Measurements from ENCODE around the gene OR2V2.
"Not testable (repeated sequence)": the region's sequence is repeated elsewhere in the genome, so short reads cannot be mapped to it uniquely, and the experiment has no call there.

The OR2V2 gene

DNA sequence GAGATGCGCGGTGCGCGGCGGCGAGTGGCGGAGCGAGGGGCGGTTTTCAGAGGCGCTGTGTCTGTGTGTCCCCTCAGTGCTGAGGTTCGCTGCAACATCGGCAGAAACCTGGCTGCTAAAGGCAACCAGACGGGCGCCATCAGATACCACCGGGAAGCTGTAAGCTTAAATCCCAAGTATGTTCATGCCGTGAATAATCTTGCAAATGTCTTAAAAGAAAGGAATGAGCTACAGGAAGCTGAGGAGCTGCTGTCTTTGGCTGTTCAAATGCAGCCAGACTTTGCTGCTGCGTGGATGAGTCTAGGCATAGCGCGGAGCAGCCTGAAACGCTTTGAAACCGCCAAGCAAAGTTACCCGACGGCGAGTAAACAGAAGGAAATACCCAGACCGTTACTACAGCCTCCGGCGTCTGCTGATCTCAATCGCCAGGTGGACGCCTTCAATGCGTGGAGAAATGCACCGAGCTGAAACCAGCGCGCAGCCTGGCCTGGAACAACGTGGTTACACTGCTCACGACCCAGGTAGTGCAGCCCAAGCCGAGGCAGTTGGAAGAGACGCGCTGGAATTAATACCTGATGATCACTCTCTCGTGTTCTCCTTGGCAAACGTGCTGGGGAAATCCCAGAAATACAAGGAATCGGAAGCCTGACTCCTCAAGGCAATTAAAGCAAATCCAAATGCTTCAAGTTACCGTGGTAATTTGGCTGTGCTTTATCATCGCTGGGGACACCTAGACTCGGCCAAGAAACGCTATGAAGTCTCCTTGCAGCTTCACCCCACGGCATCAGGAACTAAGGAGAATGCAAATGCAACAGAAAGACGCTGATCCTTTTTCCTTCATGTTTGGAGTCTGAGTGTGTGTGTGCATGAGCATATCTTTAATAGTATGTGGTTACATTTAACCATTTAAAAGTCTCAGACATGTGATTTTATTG is 32.3 kb upstream of the OR2V2 start:
- DNase-seq = no peak

DNA sequence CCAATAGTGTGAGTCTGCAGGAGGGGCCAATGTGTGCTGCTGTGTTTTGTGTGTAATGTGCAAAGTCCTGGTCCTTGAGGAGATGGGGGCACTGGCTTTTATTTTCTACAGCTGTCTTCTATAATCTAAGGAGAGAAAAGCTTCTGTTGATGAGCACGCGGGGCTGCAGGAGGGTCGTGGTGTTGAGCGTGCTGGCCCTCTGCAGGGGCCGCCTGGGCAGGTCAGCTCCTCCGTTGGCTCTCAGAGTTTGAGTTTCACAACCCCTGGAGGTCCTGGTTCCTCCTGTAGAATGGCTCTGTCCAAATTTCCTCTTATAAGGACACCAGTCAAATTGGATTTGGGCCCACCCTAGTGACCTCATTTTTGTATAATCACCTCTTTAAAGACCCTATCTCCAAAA is 29.0 kb upstream of the OR2V2 start:
- no peak for DNase-seq

DNA sequence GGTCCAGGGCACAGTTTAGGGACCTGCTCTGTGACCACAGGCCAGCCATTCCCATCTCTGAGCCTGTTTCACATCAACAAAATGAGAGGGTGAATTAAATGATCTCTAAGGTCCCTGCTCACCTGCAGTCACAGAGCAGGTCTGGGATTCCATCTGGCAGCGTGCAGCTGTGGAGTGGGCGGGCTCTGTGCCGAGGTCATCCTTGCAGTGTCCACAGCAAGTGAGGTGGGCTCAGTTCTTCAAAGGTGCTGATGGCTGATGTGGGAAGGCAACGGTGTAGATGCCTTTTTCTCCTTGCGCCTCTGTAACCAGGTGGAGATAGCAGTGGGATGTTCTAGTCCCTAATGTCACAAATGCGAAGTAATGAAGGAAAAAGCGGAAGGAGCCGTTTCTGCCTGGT is 28.3 kb upstream of the OR2V2 start:
- DNase-seq = no peak

DNA sequence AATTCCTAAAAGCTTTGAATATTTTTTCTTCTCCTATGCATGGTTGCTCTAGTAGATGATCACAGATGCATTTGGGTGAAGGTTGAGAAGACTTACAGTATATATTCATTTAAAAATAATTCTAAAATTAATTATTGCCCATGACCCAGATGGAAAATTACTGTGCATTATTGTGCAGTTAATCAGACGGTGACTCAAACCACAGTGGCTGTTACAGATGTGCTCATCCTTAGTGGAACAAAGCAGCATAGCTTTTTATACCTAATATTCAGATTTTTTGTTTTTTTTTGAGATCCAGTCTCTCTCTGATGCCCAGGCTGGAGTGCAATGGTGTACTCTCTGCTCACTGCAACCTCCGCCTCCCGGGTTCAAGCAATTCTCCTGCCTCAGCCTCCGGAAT is 27.1 kb upstream of the OR2V2 start:
- no peak for DNase-seq

DNA sequence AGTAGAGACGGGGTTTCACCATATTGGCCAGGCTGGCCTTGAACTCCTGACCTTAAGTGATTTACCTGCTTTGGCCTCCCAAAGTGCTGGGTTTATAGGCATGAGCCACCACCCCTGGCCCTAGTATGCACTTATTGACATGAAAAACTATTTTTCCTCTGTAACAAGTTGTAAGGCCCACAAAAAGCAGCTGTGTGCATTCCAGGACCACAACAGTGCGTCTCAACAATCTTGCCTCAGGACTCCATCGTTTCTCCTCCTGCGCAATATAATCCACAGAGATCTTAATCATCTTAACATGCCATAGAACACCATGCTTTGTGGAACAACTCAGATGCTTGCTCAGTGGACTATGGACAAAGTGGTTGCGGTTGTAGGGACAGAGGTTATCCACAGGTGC is 26.6 kb upstream of the OR2V2 start:
- DNase-seq = no peak

DNA sequence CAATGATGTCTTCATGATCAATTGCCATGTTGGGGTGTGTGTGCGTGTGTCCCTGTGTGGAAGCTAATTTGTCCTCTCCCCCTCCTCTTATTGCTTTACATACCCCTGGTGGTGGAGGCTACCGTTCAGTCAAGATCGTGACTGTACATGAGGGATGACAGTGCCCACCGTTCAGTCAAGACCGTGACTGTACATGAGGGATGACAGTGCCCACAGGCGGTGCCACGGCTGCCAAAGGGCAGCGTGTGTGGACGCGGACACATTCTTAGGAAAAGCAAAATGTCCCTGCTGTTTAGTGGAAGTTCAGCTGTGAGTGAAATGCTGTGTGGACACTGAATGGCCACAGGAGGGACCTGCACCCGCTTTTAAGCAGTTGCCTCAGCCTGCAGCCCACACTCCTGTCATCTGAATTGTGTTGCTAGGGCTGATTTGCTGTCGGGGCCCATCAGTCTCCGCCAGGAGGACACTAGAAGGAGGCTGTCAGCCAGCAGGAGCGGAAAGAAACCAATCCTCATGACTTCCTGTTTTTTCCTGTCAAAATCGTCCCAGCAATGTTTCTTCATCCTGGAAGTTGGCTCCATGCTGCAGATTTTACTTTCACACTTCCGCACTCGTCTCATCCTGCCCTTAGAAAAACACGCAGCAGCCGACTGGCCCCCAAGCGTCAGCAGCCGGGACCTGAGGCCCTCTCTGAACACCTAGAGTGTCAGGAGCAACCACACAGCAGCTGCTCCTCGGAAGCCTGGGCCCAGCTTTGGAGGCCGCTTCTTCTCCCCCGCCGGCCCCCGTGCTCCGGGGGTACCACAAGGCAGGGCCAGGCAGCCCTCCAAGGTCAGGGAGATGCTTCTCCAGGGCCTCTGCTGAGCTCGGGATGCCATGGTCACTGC is 25.5 kb upstream of the OR2V2 start:
- DNase-seq = no peak

DNA sequence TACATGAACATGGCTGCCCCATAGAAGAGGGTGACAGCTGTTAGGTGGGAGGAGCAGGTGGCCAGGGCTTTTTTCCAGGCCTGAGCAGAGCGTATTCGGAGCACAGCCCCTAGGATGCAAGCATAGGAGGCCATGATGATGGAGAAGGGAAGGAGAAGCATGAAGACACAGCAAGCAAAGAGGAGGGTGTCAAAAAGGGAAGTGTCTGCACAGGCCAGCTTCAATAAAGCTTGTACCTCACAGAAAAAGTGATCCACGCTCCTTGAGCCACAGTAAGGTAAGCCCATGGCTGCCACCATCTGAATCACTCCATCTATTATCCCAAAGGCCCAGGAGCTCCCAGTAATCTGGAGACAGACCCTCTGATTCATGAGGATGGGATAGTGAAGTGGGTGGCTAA is 22.9 kb upstream of the OR2V2 start:
- DNase-seq = no peak

DNA sequence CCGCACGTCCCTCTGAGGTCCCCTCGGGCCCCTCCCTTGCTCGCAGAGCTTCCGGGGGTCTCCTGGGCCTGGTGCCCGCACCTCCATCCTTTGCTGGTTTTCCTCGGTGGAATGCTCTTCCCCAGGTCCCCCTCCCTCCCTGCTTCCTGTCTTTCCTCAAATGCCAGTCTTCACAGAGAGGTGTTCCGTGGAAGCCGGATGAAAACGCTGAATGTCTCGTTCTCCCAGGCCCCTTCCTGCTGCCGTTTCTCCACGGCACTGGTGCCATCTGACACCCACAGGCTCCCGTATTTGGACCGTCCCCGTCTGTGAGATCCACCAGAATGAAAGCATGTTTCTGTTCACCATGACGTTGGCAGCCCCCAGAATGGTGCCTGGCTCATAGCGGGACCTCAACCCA is 20.5 kb upstream of the OR2V2 start:
- no peak for DNase-seq

DNA sequence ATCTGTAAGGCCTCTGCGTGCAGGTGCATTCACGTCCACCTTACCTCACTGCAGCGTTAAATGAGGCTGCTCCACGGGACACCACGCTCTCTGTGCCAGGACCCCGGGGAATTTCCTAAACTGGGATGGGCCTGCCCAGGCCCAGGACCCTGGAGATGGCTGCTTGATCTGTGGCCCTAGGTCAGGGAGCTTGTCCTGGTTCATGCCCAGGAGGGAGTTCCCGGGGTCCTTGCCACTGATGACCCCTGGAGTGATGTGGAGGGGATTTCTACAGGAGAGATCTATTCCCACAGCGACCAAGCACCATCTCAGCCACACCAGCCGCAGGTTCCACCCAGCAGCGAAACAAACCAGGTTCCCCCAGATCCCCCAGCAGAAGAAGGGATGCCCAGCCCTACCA is 19.9 kb upstream of the OR2V2 start:
- DNase-seq = no peak

DNA sequence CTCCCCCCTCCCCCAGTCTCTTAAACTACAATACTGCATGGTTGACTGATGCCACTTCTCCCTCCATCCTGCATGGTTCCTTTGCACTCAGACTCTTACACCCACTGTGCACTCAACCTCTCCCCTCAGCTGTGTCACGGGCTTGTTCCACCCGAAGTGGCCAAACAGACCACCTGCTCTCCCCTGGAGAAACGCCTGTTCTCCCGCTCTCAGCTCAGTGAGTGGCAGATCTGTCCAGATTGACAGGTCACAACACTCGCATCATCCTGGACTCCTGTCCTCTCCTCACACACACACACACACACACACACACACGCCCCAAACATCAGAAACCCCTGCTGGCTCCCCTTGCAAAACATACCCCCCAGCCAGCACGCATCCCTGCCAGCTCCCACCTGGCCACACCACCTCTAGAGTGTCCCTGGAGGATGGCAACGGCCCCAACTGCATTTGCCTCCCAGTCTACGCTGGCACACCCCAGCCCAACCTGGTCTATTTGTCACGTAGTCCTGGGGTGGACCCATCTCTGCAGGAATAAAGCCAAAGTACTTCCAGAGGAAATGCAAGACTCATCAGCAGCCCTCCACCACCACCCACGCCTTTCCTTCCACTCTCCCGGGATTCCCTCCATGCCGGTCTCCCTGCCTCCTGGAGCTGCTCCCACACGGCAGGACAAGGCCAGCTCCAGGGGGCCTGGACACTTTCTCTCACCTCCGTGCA is 19.3 kb upstream of the OR2V2 start:
- no peak for DNase-seq

DNA sequence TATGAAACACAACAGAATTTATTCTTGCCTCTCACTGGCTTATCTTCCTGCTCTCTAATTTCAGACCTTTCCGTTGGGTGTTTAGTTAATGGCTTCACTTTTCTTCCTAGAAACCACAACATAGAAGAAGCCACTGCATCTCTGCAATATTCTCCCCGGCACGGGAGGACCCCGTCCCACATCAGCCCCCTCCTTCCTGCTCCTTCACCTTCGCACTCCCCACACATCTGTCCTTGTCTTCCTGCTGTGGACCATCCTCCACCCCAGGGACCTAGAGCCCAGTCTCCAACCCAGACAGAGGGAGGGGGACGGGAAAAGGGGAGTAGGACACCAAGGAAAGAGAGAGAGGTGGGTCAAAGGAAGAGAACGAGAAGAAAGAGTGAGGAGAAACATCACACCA is 17.8 kb upstream of the OR2V2 start:
- DNase-seq = no peak

DNA sequence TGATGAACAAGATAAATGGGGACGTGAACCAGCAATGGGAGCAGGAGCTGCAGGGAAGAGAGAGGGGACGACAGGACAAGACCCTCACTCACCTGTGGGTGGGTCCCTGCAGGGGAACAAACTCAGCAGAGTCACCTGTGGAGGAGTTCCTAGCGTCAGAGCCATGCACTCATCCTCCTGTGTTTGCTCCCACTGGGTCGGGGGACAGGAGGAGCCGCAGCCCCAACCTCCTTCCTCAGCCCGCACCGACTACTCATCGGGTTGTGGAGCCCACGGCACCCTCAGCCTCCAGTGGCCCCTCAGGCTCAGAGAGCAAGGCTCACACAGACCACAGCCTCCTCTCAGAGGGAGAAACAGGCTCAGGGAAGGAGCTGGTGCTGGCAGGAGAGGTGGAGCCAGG is 17.3 kb upstream of the OR2V2 start:
- DNase-seq = not testable (repeated sequence)

DNA sequence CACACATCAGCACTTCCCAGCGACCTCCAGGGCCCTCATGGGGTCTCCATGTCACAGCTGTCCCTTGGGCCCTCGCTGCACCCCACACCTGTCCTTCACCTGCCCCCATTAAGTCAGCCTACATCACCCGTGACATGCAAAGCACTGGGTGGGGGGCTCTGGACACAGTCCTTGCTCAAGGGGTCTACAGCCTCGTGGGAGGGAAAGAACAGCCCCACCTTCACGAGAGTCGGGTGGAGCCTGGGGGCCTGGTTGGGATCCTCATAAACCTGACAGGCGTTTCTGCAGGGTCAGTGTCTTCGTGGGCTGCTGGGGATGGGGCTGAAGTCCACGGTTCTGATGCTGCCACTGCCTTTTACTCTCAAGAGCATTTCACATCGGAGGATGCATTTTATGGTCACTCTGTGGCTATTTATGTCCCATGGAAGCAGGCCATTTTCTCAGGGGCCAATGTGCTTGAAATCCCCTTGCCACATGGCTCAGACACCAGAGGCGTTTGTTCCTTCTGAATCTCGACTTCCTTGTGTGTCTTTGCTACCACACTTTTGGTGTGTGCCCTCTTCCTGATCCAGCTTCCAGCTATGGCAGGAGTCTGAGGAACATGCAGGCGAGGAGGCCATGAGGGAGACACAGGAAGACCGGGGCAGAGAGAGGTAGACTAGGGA is 16.4 kb upstream of the OR2V2 start, which contains the start of gene OR2V1:
TSS of gene OR2V1 (minus strand) at position 338 of the 665 bp plus-strand sequence. CDS start 5,865 bp downstream, outside the sequence.
- no peak for DNase-seq

DNA sequence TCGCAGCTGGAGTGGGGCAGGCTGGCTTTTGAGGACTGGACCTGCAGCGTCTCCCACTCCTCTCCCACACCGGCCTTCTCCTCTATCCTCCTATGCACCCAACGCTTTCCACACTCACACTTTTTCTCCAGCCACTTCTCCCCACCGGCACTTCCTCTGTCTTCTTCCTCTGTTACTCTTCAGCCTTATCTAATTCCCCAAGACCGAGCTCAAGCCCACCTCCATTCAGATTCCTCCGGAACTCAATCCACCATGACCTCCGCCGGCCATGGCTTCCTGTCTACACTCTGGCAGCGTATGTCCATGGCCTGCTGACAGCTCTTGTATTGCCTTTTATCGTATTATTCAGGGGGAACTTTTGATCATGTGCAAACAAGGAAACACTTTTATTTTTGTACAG is 15.9 kb upstream of the OR2V2 start:
- no peak for DNase-seq

DNA sequence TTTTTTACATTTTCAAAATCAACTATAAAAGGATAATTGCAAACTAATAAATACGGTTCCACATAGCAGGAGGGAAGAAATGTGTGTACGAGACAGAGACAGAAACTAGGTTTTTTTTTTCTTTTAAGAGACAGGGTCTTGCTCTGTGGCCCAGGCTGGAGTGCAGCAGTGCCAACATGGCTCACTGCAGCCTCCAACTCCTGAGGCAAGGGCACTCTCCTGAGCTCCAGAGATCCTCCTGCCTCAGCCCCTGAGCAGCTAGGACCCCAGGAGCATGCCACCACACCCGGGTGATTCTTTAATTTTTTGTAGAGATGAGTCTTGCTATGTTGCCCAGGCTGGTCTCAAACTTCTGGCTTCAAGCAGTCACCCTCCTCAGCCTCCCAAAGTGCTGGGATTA is 14.3 kb upstream of the OR2V2 start:
- no peak for DNase-seq

DNA sequence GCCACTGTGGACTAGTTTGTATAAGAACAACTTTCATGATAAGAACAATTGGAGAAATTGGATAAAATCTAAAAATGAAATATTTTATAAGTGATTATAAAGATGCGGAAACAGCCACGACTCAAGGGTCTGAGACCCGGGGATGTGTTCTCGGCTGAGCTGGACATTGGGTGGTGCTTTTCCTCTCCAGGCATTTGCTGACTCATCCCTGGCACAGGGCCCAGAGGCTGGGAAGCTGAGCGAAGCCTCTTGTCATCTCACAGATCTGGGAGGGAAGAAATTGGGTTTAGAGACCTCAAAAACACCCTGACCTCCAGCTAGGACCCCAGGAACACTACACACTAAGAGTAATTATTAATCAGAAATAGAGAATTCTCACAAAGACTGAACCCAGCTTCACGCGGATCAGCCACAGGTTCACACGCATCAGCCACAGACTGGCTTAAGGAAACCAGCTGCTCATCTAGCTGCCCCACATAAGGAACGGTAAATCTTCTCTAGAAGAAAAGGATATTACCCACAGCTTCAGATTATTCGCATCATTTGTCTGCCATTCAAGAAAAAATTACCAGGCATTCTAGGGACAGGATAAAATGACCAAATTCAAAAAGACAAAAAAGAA is 13.7 kb upstream of the OR2V2 start:
- DNase-seq = no peak

DNA sequence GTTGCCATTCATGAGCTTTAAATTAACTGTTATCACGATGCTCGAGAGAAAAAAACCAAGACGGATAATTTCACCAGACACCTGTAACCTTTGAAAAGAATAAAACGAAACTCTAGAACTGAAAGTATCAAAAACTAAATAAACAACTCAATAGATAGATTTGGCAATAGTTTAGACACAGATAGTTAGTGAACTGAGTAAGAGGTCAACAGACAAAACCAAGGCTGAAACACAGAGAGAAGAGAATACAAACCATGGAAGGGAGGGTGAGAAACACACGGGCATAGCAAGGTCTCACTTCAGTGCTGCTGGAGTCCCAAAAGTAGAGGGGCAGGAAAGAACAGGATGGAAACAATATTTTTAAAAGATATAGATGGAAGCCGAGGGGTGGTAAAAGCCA is 13.1 kb upstream of the OR2V2 start:
- DNase-seq = no peak

DNA sequence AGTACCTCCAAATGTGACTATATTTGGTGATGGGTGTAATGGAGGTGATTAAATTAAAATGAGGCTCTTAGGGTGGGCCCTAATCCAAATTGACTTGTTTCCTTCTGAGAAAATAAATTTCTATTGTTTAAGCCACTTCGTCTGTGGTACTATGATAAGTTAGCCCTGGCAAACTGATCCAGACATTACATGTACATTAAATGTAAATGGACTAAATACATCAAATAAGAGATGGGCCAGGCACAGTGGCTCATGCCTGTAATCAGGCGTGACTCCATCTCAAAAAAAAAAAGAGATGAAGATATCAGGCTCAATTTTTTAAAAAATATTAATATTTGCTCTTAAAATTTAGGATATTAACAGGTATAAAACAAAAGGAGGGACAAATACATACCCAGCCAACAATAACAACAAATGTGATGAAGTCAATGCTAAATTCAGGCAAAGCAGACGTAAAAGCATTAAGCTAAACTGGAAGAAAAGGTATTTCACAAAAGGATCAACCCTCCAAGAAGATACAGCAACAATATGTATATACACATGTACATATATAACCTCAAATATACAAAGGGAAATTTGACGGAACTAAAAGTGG is 10.9 kb upstream of the OR2V2 start:
- DNase-seq = no peak

DNA sequence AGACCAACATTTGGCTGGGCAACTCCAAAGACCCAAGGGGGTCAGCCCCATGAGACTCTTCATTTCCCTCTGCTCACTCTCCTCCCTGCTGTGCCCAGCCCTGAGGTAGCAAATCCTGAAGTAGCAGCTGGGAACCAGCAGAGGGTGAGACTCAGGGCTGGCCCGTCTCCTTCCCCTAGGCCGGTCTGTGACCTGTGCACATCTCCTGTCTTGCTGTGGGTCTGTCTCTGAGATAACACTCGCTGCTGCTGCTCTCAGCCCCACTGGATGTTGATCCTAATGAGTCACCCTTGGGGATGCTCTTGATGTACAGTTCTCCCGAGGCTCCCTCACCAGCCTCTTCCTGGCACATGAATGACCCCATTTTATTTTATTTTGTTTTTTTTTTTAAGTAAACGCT is 9.1 kb upstream of the OR2V2 start:
- no peak for DNase-seq

DNA sequence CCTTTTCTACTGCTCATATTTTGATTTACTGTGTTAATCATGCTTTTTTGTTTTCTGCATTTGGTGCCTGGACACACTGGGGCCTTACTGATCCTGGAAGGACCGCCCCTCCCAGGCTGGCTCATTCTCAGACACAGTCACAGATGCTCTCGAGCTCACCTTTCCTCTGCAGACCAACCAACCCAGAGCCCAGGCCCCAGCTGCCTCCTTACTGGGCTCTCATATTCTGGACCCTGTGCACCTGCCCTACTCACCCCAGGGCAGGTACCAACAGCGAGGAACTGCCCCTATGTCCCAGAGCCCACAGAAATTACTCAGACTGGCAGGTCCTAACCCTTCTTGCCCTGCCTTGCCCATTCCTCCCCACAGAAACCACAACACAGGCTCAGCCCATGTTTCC is 6.6 kb upstream of the OR2V2 start:
- DNase-seq = no peak

DNA sequence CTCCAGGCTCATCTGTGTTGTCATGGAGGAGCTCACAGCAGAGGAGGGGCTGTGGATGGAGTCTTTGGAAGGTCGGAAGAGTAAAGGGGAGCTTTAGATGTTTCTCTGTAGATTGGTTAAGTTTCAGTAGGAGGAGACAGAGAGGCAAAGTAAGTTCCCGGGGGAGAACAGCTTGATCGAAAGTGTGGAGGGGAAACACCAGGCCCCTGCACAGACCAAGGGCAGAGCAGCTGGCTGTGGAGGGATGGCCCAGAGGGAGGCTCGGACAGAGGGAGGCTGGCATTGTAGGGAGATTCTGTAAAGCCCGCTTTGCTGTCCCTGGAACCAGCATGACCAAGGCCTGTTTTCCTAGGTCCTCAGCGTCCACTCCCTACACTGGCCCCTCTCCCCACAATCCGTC is 5.3 kb upstream of the OR2V2 start:
- DNase-seq = no peak

DNA sequence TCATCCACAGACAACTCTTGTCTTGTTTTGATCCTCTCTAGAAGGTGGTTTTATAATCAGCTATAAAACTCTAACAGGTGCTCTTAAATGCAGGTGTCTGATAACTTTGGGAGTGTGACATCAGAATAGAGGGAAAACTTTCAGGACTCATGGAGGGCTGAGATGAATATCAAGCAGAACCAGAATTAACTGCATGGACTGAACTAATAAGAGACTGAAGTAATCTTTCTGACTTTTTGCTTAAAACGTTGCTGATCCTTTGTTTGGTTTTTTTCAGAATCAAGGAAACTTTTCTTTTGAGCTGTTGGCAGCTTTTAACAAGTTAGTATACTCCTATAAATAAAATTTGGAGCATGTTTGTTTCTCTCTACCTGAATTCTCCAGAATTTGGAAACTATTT is 2.3 kb upstream of the OR2V2 start:
- no peak for DNase-seq
